ENCODE results near the gene TPRX1.
A peak's percentile ranks its signal among the peaks of the same experiment; 100 is the strongest.
"Not testable (repeated sequence)": the region's sequence is repeated elsewhere in the genome, so short reads cannot be mapped to it uniquely, and the experiment has no call there.

TPRX1 gene, protein sequence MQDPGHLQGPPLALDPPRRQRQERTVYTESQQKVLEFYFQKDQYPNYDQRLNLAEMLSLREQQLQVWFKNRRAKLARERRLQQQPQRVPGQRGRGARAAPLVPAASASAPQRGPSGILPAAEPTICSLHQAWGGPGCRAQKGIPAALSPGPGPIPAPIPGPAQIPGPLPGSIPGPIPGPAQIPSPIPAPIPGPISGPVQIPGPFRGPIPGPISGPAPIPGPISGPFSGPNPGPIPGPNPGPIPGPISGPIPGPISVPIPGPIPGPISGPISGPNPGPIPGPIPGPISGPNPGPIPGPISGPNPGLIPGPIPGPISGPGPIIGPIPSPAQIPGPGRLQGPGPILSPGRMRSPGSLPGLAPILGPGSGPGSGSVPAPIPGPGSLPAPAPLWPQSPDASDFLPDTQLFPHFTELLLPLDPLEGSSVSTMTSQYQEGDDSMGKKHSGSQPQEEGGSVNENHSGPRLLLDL

DNA sequence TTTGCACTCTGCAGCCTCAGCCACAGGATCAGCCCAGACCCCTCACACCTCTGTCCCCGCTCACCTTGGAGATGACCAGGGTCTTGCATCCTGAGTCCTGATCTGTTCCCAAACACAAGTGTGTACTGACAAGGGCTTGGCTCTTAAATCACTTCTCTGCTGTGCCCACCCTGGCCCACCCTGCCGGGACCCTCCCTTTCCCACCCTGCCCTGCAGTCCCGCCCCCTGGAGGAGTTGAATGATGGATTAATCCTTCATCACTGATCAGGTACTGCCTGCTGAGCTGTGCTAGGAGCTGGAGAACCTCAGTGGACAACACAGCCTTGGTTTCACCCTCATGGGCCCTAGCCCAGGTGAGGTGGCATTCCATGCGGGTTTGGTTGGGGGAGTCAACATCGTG, at the start of gene TPRX1:
TPRX1 (minus strand) TSS at position 101 of the 400 bp plus-strand sequence; CDS start at position 89, 12 bp downstream.
- not testable (repeated sequence) for DNase-seq

DNA sequence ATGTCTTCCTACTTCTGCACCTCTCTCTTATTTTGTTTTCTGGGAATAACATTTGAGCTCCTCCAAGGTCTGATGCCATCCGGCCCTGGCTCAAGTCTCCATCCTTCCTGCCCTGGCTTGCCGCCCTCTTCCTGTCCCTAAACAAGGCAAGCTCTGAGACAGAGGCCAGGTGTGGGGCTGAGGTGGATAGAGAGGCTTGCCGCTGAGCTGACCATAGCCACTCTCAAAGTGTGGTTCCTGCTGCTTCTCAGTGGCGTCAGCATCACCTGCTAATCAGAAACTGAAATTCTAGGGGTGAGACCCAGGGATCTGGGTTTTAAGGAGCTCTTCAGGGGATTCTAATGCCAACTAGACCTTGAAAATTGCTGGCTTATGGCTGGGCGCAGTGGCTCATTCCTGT, 48.7 kb upstream of the TPRX1 start:
- no peak for DNase-seq

DNA sequence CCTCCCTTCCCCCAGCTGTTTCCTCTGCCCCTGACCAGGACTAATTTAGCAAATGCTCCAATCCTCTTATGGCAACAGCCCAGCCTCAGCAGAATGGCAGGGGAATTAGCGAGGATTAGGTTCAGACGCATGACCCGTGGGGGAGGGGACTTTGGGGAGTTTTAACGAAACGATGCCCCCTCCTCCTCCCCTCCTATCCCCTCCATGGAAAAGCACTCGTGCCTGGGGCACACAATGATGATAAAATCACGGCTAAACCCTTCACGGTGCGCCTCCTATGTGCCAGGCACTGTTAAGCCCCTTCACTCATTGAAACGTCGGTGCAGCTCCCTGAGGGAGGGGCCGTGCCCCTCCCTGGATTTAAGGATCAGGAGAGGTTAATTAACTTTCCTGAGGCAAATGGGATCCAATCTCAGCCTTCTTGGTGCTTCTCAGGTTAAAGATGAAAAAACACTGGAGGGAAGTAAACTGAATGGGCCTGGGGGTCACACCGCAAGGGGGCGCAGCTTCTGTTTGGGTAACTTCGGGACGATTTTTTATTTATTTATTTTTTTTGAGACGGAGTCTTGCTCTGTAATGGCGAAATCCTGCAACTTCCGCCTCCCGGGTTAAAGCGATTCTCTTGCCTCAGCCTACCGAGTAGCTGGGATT, 44.6 kb upstream of the TPRX1 start:
- DNase-seq = no peak

DNA sequence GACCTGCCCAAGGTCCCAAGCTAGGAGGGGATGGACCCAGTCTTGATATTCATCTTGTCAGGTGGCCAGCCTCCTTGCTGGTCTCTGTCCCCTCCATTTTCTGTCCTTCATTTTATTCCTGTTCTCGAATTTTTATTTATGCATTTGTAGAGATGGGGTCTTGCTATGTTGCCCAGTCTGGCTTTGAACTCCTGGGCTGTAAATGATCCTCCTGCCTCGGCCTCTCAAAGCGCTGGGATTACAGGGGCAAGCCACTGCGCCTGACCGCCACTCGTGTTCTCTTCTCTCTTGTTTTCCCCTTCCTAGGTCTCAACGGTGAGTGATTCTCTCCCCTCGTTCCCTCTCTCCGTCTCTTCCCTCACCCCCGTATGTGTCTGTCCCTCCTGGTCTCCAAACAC, 44.1 kb upstream of the TPRX1 start:
- DNase-seq = no peak

DNA sequence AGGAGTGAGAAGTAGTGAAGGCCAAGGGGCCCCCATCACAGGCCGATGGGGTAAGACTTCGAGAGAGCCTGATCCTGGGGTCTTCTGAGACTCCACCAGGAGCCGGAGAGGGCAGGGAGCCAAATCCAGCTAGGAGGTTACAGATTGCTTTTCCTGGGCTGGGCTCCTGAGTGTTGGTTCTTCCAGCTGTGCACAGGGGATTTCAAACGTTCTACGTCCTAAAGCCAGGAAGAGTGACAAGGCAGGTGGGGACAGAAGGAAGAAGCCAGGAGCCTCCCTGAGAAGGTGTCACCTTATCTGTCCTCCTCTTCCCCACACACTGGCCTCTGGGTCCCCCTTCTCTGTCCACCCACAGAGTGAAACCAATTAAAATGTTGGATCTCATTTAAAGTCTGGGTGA, 38.6 kb upstream of the TPRX1 start:
- DNase-seq = no peak

DNA sequence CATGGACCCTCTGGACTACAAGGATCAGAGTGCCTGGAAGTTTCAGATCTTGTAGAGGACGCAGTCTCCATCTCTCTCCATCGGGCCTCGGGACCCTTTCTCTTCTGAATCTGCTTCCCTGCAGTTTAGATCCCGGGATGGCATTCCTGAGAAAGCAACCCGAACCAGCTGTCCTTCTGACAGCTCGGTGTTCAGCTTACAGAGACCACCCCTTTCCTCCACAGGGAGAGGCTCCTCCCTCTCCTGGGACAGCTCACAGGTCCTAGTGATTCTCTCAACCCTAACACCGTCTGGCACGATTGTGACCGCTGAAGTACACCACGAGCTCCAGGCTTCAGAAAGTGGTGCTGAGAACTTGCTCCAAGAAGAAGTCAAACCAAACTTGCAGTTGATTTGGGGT, 35.6 kb upstream of the TPRX1 start:
- DNase-seq = no peak

DNA sequence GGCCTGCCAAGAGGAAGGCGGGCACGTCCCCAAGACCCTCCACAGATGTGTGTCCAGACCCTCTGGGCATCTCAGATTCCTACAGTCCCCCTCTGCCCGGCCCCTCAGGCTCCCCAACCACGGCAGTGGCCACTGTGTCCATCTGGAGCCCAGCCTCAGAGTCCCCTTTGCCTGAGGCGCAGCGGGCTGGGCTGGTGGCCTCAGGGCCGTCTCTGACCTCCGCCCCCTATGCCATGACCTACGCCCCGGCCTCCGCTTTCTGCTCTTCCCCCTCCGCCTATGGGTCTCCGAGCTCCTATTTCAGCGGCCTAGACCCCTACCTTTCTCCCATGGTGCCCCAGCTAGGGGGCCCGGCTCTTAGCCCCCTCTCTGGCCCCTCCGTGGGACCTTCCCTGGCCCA, 35.1 kb upstream of the TPRX1 start:
- no peak for DNase-seq

DNA sequence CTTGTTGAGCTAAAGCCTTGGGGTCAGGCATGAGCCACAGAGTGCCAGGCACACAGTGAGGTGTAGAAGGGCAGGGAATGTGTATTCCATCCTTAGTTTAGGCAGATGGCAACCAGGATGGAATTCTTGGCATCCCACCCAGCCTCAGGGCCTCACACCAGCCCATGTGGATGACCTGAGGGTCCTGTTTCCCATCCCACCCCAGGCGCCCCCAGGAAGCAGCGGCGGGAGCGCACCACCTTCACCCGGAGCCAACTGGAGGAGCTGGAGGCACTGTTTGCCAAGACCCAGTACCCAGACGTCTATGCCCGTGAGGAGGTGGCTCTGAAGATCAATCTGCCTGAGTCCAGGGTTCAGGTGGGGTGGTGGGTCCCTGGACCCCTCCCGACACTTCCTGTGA, 31.7 kb upstream of the TPRX1 start:
- DNase-seq = no peak

DNA sequence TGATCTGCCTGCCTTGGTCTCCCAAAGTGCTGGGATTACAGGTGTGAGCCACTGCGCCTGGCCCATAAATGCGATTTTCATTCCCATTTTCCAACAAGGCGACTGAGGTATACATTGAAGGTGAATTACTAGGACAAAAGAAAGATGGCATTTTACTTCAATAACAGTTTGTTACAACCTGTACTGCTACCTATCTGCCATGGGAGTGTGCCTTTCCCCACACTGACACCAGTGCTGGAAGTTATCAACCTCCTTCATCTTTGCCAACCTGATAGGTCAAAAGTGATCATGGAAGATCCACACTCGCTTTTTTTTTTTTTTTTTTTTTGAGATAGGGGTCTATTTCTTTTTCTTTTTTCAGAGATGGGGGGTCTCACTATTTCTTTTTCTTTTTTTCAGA, 28.4 kb upstream of the TPRX1 start:
- DNase-seq = no peak

DNA sequence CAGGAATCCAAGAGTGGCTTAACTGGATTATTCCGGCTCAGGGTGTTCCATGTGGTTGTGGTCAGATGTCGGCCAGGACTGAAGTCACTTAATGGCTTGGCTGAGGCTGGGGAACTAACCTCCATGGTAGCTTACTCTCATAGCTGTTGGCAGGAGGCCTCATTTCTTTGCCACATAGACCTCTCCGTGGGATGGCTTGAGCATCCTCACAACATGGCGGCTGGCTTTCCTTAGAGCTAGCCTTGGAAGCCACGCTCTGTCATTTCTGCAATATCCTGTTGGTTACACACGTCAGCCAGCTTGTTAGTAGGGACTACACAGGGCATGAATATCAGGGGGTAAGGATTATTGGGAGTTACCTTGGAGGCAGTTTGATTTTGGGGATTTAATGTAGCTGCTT, 22.4 kb upstream of the TPRX1 start:
- DNase-seq = no peak

DNA sequence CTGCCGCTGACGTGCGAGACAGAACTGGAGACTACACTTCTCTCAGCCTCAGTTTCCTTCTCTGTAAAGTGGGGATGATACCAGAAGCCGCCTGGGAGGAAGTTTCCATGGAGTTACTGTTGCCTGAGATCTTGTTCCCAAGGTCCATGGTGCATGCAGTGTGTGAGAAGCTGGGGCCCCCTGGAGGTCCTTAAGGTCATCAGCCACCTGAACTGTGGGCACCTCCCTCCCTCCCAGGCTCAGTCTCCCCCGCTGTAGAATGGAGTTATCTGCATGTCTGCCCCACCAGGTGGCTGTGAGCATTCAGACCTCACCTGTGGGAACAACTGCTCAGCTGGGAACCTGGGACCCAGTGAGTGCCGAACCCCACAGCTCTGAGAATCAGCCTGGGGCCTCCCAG, 20.0 kb upstream of the TPRX1 start:
- no peak for DNase-seq

DNA sequence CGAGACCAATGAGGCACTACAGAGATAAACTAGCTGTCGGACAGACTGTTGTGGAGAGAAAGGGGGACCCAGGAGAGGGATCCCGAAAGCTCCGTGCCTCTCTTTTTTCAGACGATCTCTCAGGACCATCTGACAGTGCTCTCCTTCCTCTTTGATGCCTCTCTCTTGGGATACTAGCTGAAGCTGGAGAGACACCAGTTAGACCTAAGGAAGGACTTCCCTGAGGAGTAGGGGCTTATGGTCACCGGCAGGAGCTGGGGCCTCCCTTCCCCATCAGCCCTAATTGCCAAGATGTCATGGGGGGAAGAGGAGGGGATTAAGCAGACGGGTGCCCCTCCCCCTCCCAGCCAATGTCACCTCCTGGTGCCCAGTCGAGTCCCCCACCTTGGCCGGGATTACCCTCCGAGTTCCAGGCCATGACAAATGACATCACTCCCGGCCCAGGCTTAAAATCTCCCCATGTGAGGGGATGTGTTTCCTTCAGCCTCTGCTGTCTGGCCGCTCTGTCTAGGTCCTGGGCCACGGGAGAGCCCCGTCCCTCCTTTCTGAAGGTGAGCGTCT, 17.2 kb upstream of the TPRX1 start, which contains the start of gene CRX:
CRX (plus strand) TSS at position 478 of the 561 bp plus-strand sequence. CDS start 12,507 bp downstream, outside the sequence.
- DNase-seq = no peak

DNA sequence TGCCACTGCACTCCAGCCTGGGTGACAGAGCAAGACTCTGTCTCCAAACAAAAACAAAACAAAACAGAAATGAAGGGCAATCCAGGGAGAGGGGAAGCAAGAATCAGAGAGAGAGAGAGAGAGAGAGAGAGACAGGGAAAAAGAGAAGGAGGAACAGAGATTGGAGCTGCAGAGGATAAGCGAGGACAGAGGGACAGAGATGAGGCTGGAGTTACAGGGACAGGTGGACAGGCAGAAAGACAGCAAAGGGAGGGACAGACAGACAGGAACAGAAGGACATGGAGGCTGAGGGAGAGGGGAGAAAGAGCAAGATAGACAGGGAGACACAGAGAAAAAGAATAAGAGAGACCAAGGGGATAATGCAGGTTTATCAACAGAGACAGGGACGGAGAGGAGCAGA, 16.1 kb upstream of the TPRX1 start:
- no peak for DNase-seq

DNA sequence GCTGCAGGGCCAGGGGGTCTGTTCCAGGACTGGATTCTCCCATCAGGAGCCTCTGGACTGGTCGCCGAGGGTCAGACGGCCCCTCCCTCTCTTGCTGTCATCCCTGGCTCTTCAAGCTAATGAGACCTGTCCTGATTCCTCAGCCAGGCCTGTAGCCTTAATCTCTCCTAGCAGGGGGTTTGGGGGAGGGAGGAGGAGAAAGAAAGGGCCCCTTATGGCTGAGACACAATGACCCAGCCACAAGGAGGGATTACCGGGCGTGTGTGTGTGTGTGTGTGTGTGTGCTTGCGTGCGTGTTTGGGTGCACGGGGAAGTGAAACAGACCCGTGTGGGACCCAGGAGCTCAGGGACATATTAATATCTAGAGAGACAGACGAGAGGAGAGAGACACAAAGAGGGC, 15.5 kb upstream of the TPRX1 start:
- no peak for DNase-seq

DNA sequence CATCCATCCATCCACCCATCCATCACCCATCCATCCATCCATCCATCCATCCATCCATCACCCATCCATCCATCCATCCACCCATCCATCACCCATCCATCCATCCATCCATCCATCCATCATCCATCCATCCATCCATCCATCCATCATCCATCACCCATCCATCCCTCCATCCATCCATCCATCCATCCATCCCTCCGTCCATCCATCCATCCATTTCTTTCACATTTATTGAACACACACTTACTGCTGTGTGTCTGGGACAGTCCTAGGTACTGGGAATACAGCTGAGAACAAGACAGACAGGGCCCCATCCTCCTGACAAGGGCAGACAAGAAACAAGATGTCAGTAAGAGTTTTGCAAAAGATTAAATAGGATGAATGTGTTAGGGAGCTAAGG, 13.9 kb upstream of the TPRX1 start:
- not testable (repeated sequence) for DNase-seq

DNA sequence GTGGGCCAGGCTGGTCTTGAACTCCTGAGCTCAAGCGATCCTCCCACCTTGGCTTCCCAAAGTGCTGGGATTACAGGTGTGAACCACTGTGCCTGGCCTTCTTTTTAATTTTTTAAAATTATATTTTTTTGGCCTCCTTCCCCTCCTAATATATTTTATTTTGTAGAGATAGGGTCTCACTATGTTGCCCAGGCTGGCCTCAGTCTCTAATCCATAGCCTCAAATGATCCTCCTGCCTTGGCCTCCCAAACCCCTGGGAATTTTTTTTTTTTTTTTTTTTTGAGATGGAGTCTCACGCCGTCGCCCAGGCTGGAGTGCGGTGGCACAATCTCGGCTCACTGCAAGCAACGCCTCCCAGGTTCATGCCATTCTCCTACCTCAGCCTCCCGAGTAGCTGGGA, 11.9 kb upstream of the TPRX1 start:
- DNase-seq = not testable (repeated sequence)

DNA sequence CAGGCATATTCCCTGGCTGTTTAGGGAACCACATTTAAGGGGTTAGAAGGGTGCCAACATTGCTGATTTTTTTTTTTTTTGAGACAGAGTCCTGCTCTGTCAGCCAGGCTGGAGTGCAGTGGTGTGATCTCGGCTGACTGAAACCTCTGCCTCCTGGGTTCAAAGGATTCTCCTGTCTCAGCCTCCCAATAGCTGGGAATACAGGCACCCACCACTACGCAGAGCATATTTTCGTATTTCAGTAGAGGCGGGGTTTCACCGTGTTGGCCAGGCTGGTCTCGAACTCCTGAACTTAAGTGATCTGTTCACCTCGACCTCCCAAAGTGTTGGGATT, 9.6 kb upstream of the TPRX1 start:
- no peak for DNase-seq

DNA sequence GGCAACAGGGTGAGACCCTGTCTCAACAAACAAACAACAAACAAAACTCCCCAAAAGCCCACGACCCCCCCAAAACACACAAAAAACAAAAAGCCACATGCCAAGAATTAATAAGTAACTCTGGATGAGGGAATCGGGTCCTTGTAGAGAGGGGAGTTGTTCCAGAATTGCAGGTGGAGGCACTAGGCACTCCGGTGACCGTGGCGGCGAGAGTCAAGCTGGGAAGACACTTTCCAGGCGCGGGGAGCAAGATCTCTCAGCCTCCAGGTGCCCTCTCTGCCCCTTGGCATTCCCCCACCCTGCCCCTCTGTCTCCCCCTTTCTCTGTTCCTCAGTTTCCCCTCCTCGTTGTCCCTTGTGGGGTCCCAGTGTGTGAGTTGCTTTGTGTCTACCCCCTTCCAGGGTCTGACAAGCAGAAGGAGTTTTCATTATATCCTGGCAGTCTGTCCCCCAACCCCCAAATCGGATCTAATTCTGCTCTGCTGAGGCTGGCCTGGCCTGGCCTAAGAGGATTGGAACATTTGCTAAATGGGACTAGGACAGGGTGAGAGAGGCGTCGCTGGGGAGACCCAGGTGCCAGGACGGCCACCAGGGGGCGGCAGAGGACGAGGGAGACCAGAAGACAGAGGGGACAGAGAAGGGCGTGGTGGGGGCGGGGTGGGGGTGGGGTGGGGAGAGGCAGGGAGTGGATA, 9.1 kb upstream of the TPRX1 start:
- peak; percentile 29 to 36 for DNase-seq

DNA sequence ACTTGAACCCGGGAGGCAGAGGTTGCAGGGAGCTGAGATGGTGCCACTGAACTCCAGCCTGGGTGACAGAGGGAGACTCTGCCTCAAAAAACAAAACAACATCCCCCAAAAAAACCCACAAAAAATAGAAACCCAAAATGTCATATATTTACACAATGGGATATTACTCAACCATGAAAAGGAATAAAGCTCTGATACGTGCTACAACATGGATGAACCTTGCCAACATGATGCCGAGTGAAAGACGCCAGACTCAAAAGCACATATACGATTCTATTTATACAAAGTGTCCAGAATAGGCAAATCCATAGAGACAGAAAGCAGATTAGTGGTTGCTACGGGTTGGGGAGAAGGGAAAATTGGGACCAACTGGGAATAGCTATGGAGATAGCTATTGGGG, 2.1 kb upstream of the TPRX1 start:
- no peak for DNase-seq

DNA sequence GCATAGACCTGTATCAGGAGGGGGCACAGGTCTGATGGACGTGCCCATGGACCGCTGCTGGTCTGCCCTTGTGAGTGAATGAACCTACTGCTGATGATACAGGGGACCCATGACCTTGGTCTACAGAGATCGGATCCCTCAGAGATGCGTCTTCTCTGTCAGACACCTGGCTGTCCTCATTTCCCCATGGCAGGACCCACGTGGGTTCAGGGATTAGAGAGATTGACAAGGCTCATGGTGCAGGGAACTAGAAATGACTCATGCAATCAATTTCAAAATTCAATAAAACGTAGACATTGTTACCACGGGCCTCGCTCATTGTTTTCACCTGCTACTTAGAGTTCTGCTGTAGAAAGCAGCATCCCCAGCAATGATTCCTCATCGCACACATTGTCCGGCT, 962 bp upstream of the TPRX1 start:
- no peak for DNase-seq

DNA sequence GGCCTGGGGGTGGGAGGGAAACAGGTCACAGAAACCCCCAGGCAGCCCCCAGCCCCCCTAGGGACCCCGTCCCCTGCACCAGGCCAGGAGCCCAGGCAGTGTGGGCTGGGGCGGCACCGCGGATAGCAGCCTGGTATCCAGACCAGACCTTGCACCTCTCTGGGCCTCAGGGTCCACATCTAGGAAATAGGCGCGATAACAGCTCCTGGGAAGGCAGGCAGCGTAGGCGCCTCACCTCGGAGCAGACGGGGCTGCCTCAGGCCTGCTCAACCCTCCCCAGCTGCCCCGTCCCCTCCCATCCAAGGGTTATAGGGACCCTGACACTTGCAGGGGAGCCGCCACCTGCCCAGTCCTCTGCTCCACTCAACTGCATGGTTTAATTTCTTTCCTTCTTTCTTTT, 680 bp downstream of the TPRX1 start:
- DNase-seq = not testable (repeated sequence)

DNA sequence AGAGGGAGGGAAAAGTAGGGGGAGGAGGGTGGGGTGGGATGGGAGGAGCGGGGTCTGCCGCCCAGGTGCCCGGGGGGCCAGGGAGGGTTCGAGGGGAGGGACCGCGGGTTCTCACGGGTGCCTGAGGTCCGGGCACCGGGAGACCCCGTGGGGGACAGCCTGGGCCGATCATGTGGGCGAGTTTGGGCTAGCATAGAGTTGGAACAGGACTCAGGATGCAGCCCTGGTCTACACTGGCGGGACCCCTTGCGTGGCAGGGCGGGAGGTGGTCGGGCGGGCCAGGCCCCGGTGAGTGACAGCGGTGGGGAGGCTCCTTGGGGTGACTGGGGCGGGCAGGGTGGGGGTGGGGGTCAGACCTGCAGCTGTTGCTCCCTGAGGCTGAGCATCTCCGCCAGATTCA, 1.2 kb downstream of the TPRX1 start:
- not testable (repeated sequence) for DNase-seq

DNA sequence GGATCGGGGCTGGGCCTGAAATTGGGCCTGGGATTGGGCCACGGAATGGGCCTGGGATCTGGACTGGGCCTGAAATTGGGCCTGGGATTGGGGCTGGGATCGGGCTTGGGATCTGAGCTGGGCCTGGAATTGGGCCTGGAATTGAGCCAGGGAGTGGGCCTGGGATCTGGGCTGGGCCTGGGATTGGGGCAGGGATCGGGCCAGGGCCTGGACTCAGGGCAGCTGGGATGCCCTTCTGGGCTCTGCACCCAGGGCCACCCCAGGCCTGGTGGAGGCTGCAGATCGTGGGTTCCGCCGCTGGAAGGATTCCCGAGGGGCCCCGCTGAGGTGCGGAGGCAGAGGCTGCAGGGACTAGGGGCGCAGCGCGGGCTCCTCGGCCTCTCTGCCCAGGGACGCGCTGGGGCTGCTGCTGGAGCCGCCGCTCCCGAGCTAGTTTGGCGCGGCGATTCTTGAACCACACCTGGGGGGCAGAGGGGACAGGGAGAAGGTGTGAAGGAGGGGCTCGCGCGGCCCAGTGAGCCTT, 1.8 kb downstream of the TPRX1 start:
- no peak for DNase-seq

Measured in AML-193 (cell line).